ENCODE results near the gene DCAF11.

DCAF11 gene

DNA sequence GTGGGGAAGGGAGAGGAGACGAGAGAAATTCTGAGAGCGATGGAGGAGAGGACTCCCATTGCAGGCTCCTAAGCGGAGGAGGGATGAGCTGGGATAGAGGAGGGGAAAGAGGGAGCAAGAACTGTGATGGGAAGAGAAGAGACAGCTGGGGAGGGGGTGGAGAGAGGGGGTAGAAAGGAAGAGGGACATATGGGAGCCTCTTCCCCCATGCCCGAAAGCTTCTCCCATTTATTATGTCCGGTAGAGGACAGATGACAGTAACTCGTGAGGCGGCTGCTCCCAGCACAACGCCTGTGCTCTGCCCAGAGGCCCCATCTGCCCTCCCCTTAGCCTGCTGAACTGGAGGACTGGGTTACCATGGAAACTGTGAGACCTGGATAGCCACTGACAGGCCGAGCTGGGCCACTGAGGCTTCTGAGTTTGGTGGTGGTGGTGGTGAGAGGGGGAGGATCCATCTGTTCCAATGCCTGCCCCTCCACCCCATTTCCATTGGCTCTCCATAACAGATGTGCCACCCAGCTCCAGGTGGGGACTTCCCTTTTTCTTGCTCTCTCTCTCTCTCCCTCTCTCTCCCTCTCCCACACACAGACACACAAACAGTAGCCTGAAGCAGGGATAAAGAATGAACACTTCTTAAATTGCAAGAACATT lies 35.0 kb upstream of the DCAF11 start:
- no peak for DNase-seq

DNA sequence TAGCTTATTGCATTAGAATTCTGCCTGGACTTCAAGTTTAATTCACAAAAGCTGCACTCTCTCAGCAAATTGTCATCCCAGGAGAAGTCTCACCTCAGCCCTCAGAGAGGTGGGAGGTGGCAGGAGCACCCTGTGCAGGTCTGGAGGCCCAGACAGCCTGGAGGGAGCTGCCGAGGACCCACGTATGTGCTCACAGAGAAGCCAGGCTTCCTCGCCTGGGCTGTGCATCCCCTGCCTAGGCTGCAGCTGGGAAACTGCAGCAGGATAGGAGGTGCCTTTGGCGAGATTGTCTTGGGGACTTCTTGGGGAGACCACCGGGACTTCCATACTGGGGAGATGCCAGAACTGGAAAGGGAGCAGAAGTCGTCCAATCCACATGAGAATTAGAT lies 34.4 kb upstream of the DCAF11 start:
- DNase-seq, result no peak

DNA sequence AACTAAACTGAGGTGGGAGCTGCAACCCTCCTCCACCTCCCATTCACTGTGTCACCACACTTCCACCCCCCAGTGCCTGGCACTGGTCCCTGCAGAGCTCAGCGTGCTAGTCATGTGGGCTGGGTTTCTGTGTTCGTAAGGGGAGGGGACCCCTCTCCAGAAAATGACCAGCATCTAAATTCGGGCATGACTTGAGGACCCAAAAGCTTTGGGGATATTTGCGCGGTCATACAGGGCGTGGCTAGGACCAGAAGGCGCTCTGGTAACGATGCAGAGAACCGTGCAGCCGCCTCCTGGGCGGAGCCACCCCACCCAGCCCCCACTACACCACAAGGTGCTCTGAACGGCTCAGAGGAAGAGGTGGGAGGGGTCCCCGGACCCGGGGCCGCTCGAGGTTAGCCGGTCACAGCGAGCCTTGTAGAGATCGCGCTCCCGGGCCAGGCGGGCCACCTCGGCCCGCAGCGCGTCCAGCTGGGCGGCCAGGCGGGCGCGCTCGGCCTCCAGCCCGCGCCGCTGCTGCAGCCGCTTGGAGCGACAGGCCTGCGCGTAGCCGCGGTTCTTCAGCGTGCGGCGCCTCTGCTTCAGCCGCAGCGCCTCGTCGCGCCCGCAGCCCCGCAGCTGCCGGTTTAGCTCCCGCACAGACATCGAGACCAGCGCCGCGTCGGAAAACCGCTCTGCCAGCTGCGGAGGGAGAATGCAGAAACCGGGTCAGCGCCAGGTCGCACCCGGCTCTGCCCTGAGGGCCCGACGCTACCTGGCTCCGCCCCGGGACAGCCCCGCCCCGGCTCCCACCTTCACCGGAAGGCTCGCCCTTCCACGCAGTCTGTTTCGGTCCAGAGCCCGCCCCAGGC lies 33.5 kb upstream of the DCAF11 start:
- DNase-seq, result peak; percentile 69

DNA sequence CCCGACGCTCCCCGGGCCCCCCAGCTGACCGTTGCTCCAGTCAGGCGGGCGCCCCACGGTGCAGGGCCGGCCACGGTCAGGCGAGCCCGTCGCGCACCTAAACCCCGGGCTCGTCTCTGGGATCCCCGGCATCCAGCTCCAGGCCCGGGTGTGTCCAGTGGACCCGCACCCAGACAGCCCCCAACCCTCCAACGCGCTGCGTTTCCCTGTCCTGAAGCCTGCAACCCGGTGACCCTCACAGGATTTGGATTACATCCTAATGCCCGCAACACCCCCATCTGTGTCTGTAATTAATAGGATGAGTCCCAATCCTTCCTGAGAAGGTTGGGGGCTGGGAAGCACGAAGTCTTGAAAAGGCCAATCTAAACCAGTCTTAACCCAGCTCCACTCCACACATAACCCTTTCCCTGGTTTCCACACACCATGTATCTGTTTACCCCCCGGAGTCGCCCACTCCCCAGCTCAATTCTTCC lies 32.8 kb upstream of the DCAF11 start:
- DNase-seq, result no peak

DNA sequence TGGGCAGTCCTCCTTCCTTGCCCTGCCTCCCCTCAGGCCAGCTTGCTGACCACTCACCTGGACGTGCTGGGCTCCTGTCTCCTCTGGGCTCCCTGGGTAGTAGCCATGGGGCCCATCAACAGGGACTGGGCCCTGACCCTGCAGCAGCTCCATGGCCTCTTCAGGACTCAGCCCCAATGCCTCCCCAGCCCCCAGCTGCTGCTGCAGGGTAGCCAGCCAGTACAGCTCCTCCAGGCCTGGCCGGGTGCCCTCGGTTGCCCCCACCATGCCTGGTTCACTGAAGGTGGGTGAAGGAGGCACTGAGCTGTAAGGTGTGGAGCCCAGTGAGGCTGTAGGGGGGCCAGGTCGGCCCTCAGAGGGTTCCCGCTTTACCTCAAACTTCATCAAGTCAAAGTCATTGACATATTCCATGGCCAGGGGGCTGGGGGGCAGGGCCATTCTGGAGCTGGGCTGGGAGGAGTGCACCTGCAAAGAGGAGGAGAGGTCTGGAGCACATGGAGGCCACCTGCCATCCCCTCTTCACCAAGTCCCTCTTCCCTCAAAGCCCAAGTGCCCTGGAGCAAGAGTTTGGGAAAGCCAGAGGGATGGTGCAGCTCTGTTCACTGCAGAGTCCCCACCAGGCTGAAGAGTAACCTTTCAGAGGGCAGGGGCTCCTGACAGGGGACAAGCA lies 32.0 kb upstream of the DCAF11 start:
- no peak for DNase-seq

DNA sequence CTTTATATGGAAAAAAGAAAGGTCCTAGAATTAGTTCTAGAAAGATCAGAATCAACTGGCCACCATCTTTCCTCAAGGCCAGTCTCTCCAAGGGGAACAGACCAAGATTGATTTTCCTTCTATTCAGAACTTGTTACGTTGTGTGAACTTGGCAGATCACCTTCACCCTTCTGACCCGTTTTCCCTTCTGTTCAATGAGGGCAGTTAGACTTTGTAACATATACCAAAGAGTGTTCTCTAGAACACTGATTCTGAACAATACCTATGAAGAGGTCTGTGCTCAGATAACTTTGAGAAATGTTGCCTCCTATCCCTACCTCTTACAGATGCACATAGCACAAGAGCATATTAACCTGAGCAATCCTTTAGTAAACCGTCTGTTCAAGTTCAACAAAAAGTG lies 31.1 kb upstream of the DCAF11 start:
- no peak for DNase-seq

DNA sequence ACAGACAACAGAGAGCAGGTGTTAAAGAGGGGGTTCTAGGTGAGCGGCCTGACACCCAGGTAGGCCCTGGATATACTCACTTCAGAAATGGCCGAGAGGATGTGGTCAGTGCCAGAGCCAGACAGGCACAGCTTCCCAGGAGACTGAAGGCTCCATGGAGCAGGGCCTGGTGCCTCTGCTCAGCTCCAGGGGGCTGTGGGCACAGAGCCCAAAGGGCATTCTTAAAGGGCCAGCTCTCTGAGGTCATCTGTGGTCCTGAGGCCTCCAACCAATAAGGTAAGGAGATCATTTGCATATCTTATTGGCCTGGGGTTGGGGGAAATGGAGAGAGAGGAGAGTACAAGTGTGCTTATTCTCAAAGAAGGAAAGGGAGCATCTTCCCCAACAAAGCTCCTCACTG lies 30.1 kb upstream of the DCAF11 start:
- DNase-seq, result no peak

DNA sequence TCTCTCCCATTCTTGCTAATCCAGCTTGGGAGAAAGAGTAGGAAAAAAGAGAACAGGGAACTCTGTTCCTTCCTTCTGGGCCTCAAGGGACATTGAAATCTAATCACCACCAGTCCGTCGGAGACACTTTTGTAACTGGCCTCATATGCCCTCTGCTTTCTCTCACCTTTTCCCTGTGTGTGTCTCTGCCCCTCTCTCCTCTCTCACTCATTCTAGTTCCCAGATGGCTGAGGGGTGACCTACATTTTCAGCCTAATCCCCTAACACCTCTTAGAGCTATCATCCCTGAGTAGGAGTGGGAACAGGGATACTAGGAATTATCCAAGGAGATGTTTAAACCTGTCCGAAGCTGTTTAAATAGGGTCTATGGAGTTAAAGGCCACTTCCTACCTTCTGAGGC lies 29.4 kb upstream of the DCAF11 start:
- DNase-seq, result no peak

DNA sequence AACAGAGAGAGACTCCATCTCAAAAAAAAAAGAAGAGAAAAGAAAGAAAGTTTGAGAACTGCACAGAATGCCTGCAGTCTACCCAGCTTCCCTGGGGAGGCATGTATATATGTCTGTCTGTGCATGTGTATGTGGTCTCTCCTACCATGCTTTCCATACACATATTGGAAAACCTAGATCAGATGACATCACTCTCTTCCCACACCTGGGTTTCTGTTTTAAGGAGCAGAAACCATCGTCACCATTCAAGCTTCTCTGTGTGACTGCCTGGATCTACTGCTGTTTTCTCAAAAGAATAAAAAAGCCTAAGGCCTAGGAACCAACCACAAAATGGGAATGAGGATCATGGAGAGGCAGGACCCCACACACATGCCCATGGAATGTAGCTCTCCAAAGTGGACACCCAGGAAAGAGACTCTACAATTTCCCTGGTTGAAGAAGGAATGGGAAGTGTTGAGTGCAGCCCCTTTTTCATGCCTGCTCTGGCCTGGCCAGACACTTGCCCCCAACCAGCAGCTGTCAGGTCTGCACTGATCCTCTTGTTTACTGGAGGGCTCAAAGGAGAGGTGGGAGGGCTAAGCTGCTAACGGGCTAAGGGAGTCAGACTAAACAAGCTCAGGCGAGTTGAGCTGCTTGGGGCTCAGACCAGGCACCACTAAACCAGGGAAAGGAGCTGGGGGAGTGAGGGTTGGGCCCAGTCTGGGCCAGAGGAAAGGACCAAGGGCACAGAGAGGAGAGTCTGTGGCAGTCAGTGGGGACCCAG lies 28.2 kb upstream of the DCAF11 start:
- DNase-seq, result no peak

DNA sequence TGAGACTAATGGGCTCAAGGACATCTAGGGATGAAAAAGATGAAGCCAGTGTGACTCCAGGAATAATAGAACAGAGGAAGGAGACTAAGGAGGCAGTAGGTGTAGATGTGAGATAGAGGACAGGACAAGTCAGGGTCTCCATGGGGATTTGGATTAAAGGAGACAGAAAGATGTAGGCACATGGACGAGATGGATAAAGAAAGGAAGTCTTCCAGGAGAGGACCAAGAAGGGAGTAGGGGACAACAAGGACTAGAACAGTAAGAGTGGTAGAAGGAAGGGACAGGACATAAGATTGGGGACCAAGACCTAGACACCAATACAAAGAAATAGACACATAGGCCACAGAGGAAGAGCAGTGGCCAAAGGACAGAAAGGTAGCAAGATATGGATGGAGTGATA lies 27.6 kb upstream of the DCAF11 start:
- DNase-seq, result no peak

DNA sequence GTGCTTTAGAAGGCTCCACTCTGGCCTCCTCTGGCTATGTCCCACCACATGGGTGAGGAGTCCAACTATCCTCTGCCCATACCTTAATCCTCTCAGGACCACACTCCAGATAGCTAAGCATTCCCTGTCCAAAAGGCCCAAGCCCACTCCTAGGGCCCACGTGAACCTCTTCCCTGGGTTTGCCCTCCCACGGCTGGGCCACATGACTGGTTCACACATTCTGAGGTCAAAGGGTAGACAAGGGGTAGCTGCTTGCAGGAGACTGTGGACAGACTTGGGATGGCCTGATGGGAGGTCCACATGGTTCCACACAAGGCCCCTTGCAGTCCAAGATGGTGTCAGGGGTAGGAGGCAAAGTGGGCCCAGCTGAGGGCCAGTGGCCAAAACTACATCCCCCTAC lies 26.5 kb upstream of the DCAF11 start:
- no peak for DNase-seq

DNA sequence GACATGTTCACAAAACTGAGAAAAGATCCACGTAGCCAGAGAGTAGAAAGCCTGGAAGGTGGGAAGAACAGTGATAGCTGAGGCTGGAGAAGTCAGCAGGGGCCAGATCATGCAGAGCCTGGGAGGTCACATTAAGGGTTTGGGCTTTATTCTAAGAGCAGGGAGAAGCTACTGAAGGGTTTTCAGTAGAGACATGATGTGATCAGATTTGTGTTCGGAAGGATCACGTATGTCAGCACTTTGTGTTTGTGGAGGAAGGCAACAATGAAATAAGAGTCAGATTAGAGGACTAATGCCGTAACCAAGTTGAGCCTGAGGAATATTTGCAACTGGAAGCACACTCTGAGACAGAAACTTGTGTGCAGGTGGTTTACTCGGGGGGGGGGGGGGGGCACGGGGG lies 24.7 kb upstream of the DCAF11 start:
- DNase-seq, result no peak

DNA sequence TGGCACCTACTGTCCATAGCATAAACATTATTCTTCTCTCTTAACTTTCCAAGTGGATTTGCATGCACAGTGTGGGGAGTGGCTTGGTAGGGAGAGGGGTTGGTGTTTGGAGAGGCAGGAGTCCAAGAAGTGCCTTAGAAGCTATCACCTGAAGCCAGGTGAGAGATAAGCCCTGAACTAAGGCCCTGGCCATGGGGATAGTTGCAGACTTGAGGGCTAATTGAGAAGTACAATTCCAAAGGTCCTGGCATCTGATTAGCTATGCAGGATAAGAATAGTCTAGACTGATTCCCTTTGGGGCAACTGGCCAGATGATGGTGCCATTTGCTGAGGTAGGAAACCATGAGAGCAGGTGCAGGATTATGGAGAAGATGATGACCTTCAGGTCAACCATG lies 22.5 kb upstream of the DCAF11 start:
- DNase-seq, result no peak

DNA sequence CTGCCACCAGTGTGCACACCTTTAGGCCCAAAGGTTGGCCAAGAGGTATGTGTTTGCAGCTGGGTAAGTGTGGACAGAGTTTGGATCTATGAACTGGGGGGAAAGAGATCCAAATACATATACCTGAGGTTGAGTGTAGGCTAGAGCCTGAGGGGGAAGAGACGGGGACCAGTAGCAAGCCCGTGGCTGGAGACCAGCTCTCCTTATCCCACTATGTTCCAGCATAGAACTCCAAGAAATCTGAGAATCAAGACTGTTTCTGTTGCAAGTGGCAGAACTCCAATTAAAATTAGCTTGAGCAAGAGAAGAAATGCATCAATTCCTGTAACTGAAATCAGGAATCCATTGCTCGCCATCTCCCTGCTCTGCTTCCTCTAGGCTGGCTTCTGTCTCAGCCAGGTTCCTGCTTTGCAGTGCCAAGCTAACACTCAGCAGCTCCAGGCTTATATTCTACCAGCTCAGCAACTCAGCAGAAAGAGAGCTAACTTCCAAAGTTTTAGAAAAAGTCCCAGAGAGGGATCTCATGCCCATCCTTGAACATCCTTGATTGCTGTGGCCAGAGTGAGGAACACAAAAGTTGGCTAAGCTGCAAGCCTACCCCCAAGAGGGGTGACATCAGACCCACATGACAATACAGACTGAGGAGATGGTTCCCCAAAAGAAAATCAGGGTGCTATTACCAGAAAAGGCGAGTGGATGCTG lies 21.9 kb upstream of the DCAF11 start:
- DNase-seq, result no peak

DNA sequence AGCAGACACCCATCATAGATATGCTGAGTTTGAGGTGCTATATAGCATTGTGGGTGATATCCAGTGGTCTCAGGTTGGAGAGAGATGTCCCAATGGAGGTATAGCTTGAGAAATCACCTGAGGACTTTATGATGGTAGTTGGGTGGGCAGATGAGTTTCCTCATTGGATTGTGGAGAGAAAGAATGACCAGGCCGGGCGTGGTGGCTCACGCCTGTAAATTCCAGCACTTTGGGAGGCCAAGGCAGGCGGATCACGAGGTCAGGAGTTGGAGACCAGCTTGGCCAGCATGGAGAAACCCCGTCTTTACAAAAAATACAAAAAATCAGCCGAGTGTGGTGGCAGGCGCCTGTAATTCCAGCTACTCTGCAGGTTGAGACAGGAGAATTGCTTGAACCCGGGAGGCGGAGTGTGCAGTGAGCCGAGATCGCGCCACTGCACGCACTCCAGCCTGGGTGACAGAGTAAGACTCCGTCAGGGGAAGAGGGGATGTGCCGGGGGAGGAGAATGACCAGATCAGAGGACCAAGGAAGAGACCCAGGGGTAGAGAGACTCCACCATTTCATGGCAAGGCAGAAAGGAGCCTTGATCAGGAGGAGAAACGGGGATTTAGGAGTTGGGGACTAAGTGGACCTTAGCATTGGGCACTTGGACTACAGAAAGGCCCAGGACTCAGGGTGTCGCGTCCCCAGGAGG lies 21.2 kb upstream of the DCAF11 start:
- DNase-seq, result no peak

DNA sequence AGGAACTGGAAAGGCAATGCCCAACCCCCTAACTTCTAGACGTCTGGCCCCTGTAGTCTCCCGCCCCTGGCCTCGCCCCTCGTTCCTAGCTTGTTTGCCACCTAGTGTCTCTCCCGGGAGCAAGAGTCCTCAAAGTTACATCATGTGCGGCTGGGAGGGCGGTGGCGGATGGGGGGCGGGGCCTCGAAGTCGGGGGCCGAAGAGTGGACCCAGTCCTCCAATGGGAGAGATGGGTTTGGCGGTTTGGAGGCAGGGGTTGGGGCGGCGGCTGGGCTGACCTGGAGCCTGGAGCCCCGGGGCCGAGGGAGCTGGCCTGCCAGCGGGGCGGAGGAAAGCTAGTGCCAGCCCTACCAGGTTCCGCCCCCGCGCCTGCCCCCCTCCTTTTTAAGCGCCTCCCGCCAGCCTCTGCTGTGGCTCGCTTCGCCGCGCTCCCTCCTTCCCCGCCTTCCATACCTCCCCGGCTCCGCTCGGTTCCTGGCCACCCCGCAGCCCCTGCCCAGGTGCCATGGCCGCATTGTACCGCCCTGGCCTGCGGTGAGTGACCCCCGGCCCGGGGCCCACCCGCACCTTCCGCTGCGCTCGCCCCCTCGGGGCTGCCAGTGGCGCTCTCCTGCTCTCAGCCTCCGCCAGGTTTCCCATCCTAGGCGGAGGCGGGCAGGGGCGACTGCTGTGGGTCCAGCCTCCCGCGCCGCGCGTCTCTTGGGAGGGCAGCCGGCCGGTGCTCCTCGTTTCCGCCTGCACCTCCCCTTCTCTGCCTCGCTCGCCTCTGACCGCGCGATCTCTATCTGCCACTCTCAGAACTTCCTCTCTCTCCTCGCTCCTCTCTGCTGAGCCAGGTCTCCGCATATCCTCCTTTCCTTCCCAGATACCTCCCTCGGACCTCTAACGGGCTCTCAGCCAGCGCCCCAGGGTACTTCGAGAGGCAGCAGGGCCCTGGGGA lies 20.4 kb upstream of the DCAF11 start, which contains the start of gene PCK2:
Gene PCK2, plus strand, starts transcription at position 411 of the 940 bp plus-strand sequence. Its CDS starts 95 bp downstream, at position 506.
- peak; percentile 92 for DNase-seq

DNA sequence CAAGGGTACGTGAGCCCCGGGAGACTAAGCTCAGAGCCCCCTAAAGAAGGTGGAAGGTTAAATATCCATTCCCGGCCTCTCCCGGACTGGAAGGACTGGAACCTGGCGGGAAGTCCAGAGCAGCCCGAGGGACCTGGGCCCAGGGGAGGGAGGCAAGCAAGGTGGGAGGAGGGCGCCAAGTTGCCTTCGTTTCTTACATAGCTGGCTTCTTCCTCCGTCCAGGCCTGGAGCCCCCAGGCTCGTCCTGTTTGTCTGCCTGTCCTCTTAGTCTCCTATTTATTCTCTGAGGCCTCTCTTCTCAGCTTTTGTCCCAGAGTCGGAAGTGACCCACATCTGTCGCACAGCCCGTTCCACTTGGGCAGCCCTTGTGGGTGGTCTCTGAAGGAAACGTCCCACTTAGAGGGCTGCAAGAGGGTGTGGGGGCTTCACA lies 19.7 kb upstream of the DCAF11 start:
- no peak for DNase-seq

DNA sequence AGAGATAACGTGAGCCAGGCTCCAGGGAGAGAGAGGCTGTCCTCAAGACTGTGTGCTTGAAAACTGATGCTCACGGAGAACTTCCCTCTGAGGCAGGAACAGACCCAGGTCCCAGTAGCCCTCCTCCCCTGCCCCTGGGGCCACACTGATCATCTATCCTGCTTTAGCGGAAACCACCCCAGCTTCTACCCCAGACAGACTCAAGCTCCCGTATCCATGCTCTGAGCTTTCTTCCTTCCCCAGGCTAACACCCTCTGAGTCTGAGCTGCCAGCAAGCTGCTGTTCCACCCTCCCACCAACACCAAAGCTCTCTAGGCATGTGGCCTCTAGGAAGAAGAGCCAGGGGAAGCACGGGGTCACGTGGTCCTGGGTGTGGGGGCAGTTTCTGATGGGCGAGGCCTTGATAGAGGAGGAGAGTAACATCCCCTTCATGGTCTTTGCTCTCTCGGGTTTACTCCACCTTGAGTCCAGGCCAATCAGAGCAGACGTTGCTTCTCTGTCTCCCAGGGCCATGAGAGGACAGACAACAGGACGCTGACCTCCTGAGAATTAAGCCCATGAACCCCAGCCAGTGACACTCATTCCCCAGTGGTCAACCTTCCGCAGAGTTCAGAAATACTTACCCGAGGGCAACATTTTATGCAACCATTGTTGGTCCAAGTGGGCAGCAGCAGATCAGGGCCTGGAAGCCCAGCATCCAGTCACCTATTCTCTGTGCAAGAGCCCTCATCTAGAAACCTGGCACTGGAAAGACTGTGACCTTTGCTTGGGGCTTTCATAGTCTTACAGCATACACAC lies 19.1 kb upstream of the DCAF11 start:
- DNase-seq, result peak; percentile 64

DNA sequence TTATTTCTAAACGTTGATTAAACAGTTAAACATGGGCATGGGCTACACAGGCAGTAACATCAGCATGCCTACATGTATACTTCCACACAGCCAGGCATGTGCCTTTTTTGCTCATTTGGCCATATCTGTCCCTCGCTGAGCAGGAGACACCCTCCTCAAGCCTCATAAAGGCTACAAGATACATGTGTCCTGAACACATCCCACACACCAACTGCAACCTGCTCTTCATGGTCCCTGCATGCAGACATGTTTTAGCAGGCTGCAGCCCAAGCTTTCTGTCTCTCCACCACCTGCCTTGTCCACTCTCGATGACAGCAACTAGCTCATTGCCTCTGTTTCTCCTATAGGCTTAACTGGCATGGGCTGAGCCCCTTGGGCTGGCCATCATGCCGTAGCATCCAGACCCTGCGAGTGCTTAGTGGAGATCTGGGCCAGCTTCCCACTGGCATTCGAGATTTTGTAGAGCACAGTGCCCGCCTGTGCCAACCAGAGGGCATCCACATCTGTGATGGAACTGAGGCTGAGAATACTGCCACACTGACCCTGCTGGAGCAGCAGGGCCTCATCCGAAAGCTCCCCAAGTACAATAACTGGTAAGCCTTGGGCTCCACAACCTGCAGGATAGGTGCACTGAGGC lies 17.9 kb upstream of the DCAF11 start:
- no peak for DNase-seq

Data from stimulated activated naive CD4-positive, alpha-beta T cell treated with Interleukin-2 at 50 U/mL for 16 hours (primary cell).